Measurements from ENCODE around the gene CFAP92.
"Not testable (repeated sequence)": the region's sequence is repeated elsewhere in the genome, so short reads cannot be mapped to it uniquely, and the experiment has no call there.

The CFAP92 gene

DNA sequence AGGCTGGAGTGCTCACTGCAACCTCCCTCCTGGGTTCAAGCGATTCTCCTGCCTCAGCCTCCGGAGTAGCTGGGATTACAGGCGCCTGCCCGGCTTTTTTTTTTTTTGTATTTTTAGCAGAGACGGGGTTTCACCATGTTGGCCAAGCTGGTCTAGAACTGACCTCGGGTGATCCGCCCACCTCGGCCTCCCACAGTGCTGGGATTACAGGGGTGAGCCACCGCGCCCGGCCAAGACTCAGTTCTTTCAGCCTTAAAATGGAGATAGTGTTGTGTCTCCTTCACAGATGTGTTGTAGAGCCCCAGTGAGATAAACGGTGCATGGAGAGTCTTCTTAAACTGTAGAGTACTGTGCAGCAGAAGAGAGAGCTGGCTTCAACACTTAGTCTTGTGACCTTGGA lies 113.4 kb downstream of the CFAP92 start:
- DNase-seq, result not testable (repeated sequence)

DNA sequence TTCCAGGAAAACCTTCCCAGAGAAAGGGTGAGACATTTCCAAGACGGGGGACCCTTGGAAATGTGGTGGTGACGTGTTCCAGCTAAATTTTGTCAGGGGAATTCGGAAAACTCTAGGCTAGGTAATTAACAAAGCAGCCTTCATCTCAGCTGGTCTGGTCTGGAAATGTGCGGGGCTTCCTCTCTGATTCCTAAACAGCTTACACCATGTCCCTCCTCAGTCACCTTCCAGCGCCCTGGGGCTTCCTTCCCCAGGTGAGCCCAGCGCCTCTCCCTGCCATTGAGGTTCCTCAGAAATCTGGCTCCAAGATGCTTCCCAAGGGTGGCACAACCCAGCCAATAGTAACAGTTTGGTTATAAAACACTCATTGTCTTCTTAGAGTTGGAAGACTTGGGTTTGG lies 113.9 kb downstream of the CFAP92 start:
- DNase-seq, result no peak

GRCh38 chr3:128879125-128879969 lies 114.5 kb downstream of the CFAP92 start, which contains the start of gene ACAD9:
TSS of gene ACAD9 (plus strand) at chr3:128879620. CDS start at chr3:128879692, 72 bp downstream.
- DNase-seq, result peak; percentile 97

- DNase-seq, result no peak
Observed at GRCh38 chr3:128878556-128879124, 115.2 kb downstream of the CFAP92 start.

DNA sequence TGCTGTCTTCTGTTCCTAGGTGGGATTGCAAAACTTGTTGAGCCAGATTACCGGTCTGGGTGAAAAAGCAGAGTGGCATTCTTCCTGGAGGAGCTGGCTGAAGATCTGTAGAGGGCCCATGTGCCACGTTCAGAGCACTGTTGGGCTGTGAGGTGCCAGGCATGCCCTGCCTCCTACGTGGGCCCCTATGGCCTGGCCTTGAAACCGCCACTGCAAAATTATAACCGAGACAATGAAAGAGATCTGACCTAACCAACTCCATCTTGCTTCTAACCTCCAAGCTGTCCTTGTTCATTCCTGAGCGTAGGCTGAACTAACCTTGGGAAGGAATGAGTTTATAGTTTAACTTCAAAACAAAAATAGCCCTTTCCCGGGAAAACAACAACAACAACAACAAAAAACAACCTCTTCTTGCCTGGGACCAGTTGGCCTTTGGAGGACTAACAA lies 115.8 kb downstream of the CFAP92 start:
- no peak for DNase-seq

GRCh38 chr3:128875556-128876120 lies 118.2 kb downstream of the CFAP92 start:
- DNase-seq, result no peak

DNA sequence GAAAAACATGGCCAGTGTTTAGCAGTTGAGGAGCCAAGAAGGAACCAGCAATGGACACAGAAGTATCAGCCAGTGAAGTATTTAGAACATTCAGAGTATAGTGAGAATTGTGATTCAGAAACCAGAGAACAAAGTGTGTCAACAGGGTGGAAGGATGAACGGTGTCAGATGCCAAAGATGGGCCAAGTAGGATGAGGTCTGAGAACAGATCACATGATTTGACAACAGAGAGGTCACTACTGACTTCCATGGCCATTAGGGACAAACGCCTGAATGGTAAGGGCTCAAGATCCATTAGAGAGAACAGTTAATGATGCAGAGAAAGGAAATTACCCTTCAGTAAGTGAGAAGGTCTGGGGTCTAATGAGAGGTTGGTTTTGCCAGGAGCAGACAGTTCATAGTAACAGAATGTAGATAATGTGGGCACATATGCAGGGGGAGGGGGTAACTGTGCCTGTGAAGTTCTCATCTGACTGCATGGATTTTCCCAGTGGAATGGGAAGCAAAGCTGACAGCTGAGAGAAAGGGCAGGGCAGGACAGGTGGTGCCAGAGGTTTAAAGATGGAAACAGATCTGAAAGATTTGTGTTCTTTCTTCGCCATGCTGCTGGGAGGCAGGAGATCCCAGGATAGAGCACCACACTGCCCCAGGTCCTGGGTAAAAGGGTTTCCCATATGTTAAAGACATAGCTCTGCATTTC lies 119.2 kb downstream of the CFAP92 start:
- DNase-seq, result no peak

DNA sequence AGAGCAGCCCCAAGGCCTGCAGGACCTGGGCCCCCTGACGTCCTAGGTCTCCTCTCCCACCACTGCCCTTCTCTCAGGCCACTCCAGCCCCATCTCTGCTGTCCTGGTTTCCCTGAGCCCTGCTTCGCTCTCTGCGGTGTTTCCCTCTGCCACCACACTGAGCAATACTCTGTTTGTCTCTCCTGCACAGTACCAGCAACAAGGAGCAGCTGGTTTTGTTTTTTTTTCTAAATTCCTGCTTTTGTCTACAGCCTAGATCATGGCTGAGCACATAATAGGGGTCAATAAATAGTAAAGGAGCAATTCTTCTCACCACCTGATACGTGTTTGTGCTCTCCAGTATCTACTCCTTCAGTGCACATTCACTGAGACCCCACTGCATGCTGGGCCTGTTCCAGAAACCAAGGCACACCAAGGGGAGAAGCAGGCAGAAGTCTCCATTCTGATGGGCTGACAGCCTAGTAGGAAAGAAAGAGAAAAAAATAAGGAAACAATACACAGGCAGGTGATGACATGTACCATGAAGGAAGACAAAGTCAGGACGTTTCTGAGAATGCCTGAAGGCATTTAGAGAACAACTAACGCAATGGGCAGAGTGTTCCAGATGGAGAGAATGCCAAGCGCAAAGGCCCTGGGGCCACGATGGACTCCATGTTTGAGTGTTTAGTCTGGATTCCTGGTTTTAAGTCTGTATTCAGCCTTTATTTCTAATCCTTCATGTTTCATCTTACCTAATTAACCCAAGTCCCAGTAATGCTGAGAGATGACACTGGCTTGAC lies 120.4 kb downstream of the CFAP92 start:
- no peak for DNase-seq

DNA sequence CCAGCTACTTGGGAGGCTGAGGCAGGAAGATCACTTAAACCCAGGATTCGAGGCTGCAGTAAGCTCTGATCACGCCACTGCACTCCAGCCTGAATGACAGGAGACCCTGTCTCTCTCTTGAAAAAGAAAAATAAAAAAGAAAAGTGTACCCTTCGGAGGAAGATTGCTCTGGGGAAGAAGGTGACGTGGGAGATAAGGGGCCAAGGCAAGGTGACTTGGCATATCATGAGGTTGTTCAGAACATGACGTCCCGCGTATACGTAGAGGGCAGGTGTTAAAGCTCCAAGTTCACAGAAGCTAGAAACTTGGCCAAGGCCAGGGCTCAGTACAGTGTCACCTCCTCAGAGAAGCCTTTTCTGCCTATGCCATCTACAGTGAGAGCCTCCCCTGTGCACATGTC lies 121.1 kb downstream of the CFAP92 start:
- no peak for DNase-seq

DNA sequence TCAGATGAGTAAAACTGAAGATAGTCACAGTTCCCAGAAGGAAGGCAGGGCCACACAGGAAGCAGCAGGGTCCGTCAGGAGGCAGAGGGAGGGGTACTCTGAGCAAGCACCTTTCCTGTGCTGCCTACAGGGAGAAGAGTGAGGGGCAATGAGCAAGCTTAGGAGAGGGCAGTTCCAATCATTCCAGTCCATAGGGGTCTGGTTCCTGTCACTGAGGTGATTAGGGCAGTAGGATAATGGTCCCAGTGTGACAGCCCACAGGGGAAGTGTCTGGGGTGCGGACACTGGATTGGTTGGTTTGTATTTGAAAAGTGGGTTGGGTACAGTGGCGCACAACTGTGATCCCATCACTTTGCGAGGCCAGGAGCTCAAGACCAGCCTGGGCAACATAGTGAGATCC lies 121.6 kb downstream of the CFAP92 start:
- DNase-seq, result no peak

- no peak for DNase-seq
Observed at GRCh38 chr3:128870347-128870746, 123.5 kb downstream of the CFAP92 start.

- no peak for DNase-seq
Observed at GRCh38 chr3:128867200-128868125, 126.4 kb downstream of the CFAP92 start.

DNA sequence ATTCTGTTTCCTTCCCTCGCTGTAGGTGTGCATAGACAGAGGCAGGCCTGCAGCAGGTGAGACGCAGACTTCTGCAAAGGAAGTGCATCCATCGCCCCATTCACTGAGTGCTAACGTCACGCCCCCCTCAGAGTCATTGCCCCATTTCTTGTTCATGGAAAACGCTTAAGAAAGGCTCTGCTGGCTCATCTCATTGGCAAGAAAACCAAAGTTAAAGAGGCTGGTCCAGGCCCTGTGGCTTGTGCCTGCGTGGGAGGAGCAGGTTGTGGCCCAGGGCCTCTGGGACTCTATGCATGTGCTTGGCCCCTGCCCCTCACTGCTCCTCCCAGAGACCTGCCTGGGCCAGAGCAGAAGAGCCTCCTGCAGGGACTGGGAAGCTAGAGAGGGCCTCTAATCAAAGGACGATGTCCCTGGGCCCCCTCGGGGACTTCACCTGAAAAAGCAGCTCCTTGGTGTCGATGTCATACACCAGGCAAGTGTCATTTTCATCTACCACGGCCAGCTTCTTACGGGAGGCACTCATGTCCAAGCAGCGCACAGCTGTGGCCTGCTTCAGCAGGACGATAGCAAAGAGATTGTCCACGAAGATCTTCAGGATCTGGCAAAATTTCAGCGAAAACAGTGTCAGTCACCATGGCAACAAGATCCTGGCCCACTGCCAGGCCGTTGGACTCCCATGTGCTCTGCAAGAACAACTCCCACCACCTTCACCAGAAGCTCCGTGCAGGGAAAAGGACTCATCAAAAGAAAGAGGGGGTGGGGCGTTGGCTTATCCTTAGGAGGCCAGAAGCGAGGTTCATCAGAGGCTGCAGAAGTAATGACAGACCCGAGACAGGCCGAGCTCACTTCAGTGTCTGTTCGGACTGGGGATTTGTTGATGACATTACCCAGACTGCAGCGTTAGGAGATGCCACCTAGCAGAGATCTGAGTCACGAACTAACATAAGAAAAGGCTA lies 128.7 kb downstream of the CFAP92 start:
- DNase-seq, result peak; percentile 9

DNA sequence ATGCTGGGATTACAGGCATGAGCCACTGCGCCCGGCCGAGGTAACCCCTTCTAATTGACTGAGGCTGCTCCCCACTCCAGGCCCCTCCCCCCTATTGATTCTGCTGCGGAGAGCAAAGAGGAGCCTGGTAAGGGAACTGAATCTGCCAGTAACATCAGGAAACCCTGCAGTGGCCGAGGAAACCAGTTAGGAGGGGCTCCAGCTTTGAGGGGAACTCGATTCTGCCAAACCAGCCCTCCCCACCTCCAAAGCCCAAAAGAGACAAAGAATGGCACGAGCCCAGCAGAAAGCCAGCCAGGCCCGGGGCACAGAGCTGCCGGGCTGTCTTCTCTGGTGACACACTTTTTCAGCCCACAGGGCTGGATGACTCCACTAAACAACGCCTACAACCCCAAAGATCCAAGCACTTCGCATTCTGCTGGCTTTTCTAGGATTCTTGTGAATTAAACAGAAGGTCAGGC lies 129.5 kb downstream of the CFAP92 start:
- no peak for DNase-seq

GRCh38 chr3:128863560-128863959 lies 130.3 kb downstream of the CFAP92 start:
- no peak for DNase-seq

DNA sequence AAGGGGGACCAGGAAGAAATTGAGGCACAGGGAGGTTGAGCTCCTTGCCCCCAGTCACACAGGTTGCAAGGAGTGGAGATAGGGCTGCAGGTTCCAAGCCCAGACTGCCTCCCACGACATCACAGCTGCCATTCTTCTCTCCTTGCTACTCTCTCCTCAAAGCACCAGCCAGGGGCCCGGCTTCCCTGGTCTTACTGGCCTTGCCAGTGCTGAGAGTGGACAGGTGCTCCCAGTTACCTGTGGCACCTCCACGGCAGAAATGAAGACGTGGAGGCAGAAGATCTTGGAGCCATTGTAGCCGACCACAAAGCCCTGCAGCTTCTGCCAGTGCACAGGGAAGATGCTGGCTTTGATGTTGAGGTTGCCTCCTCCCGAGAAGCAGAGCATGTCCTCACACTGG lies 132.4 kb downstream of the CFAP92 start:
- no peak for DNase-seq
